ENCODE measurements around the gene FGD3. TPM values are rescaled to one million over a fixed set of nuclear protein-coding genes. Genes with fewer than 3 reads are reported as not detected.

FGD3 gene
- total RNA-seq, 1 donor from 2014 or later = 0.09 TPM

DNA sequence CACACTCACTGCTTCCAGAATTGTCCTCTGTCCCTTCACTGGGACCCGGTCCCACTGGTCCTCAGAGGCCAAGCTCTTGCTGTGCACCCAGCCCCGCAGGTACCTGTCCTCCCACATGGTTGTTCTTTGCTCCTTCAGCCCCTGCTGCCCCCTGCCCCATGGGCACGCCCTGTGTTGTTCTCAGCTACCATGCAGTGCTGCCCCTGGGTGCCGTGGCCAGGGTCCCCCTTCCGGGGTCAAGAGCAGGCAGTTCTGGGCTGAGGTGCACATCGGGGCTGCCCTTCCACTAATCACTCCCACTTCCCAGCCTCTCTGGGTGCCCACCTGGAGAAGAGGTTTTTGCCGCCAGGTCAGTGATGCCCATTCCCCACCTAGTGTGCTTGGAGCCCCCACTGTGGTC lies 79.3 kb downstream of the FGD3 start:
- Histone ChIP-seq H3K36me3 (ENCODE audit: insufficient read depth, low read length) (no peaks in the 10 kb centered on the region), H3K27ac (ENCODE audit: low read depth, low read length) (no peak overlapping the region), H2AFZ (ENCODE audit: low read depth, low read length) (no peak overlapping the region), H3K27me3 (ENCODE audit: insufficient read depth, low read length) (no peaks in the 10 kb centered on the region), H3K79me2 (ENCODE audit: insufficient read depth, low read length) (no peaks in the 10 kb centered on the region), H3K9me3 (ENCODE audit: insufficient read depth, low read depth, low read length) (no peaks in the 10 kb centered on the region), H3K4me1 (ENCODE audit: insufficient read depth, low read length) (no peaks in the 10 kb centered on the region), H4K20me1 (ENCODE audit: insufficient read depth, low read length) (no peaks in the 10 kb centered on the region), H3K4me3 (ENCODE audit: insufficient read depth, low read depth, low read length) (no peak overlapping the region), H3K4me2 (ENCODE audit: low read length) (no peak overlapping the region), H3K9ac (ENCODE audit: low read length) (no peak overlapping the region)
- H3K27me3 Mint-ChIP-seq (ENCODE audit: low read depth, unreplicated experiment) = peaks cover 48% of the 10 kb centered on the region
- no peak for DNase-seq (ENCODE audit: low read depth)
- H3K4me3 Mint-ChIP-seq (ENCODE audit: unreplicated experiment) = no peak overlapping the region
- TF ChIP-seq, protein P1, sequence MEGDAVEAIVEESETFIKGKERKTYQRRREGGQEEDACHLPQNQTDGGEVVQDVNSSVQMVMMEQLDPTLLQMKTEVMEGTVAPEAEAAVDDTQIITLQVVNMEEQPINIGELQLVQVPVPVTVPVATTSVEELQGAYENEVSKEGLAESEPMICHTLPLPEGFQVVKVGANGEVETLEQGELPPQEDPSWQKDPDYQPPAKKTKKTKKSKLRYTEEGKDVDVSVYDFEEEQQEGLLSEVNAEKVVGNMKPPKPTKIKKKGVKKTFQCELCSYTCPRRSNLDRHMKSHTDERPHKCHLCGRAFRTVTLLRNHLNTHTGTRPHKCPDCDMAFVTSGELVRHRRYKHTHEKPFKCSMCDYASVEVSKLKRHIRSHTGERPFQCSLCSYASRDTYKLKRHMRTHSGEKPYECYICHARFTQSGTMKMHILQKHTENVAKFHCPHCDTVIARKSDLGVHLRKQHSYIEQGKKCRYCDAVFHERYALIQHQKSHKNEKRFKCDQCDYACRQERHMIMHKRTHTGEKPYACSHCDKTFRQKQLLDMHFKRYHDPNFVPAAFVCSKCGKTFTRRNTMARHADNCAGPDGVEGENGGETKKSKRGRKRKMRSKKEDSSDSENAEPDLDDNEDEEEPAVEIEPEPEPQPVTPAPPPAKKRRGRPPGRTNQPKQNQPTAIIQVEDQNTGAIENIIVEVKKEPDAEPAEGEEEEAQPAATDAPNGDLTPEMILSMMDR (IDR thresholded peaks at IDR 0.05; ENCODE audit: insufficient read depth, low read depth, low read length) = no peak
- no peak for TF ChIP-seq EZH2 (IDR thresholded peaks at IDR 0.05; ENCODE audit: insufficient read depth, low read length)
- no peak for FAIRE-seq
- no peaks in the 10 kb centered on the region for H3K4me1 Mint-ChIP-seq (ENCODE audit: low read depth, unreplicated experiment)
- H3K9me3 Mint-ChIP-seq (ENCODE audit: unreplicated experiment) = no peaks in the 10 kb centered on the region
- no peak overlapping the region for H3K27ac Mint-ChIP-seq (ENCODE audit: unreplicated experiment)
- no peaks in the 10 kb centered on the region for H3K36me3 Mint-ChIP-seq (ENCODE audit: low read depth, unreplicated experiment)

DNA sequence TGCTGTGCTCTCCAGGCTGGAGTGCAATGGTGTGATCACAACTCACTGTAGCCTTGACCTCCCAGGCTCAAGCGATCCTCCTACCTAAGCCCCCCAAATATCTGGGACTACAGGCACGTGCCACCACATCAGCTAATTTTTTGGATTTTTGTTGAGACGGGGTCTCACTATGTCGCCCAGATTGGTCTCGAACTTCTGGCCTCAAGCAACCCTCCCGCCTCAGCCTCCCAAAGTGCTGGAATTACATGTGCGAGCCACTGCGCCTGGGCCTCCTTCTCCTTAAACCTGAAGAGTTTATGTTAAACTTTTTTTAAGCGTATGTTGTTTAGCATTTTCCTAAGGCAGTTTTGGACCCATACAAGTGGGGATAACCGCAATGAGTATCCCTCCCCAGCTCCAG lies 80.4 kb downstream of the FGD3 start:
- H3K4me3 Mint-ChIP-seq (ENCODE audit: unreplicated experiment) = no peak overlapping the region
- Histone ChIP-seq H3K4me3 (ENCODE audit: insufficient read depth, low read depth, low read length) (no peak overlapping the region), H3K9ac (ENCODE audit: low read length) (no peak overlapping the region), H3K27me3 (ENCODE audit: insufficient read depth, low read length) (no peaks in the 10 kb centered on the region), H3K79me2 (ENCODE audit: insufficient read depth, low read length) (no peaks in the 10 kb centered on the region), H4K20me1 (ENCODE audit: insufficient read depth, low read length) (no peaks in the 10 kb centered on the region), H2AFZ (ENCODE audit: low read depth, low read length) (no peak overlapping the region), H3K9me3 (ENCODE audit: insufficient read depth, low read depth, low read length) (no peaks in the 10 kb centered on the region), H3K36me3 (ENCODE audit: insufficient read depth, low read length) (no peaks in the 10 kb centered on the region), H3K4me2 (ENCODE audit: low read length) (no peak overlapping the region), H3K27ac (ENCODE audit: low read depth, low read length) (no peak overlapping the region), H3K4me1 (ENCODE audit: insufficient read depth, low read length) (no peaks in the 10 kb centered on the region)
- H3K36me3 Mint-ChIP-seq (ENCODE audit: low read depth, unreplicated experiment) = no peaks in the 10 kb centered on the region
- no peaks in the 10 kb centered on the region for H3K4me1 Mint-ChIP-seq (ENCODE audit: low read depth, unreplicated experiment)
- H3K9me3 Mint-ChIP-seq (ENCODE audit: unreplicated experiment) = no peaks in the 10 kb centered on the region
- peaks cover 54% of the 10 kb centered on the region for H3K27me3 Mint-ChIP-seq (ENCODE audit: low read depth, unreplicated experiment)
- FAIRE-seq = no peak
- no peak for TF ChIP-seq EZH2 (IDR thresholded peaks at IDR 0.05; ENCODE audit: insufficient read depth, low read length)
- TF ChIP-seq, protein P1 (IDR thresholded peaks at IDR 0.05; ENCODE audit: insufficient read depth, low read depth, low read length) = no peak
- DNase-seq (ENCODE audit: low read depth) = no peak
- H3K27ac Mint-ChIP-seq (ENCODE audit: unreplicated experiment) = no peak overlapping the region

DNA sequence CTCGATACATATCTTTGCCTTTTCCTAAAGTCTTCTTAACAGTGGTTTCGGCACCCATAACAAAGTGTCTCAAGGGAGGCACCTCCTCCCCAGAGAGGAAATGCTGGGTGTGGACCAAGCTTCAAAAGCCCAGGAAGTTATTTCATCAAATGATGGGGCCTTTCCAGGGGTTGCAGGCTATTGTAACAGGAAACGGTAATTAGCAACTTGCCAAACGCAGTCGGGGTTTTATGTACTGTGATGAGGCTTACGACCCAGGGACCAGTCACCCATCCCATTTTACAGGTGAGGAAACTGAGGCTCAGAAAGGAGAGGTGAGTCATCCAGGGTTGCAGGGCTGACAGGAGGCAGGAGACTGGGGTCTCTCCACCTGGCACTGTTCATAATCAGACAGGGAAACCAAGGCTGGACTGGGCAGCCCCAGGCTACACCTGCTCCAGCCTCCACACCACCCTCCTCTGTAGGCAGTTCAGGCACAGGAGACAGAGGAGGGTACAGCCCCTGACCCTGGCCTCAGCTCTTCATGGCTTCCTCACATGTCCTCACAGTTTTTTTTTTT lies 81.2 kb downstream of the FGD3 start:
- H2AFZ ChIP-seq (ENCODE audit: low read depth, low read length) = no peak overlapping the region
- no peaks in the 10 kb centered on the region for H3K9me3 Mint-ChIP-seq (ENCODE audit: unreplicated experiment)
- DNase-seq (ENCODE audit: low read depth) (no peak), FAIRE-seq (no peak)
- H3K27me3 Mint-ChIP-seq (ENCODE audit: low read depth, unreplicated experiment) = peaks cover 58% of the 10 kb centered on the region
- no peak overlapping the region for H3K4me3 Mint-ChIP-seq (ENCODE audit: unreplicated experiment)
- no peak for TF ChIP-seq EZH2 (IDR thresholded peaks at IDR 0.05; ENCODE audit: insufficient read depth, low read length)
- TF ChIP-seq, protein P1 (IDR thresholded peaks at IDR 0.05; ENCODE audit: insufficient read depth, low read depth, low read length) = no peak
- no peak overlapping the region for H3K27ac Mint-ChIP-seq (ENCODE audit: unreplicated experiment)
- no peaks in the 10 kb centered on the region for H3K36me3 ChIP-seq (ENCODE audit: insufficient read depth, low read length)
- H3K4me1 ChIP-seq (ENCODE audit: insufficient read depth, low read length) = no peaks in the 10 kb centered on the region
- H3K79me2 ChIP-seq (ENCODE audit: insufficient read depth, low read length) = no peaks in the 10 kb centered on the region
- no peak overlapping the region for H3K4me2 ChIP-seq (ENCODE audit: low read length)
- H3K4me1 Mint-ChIP-seq (ENCODE audit: low read depth, unreplicated experiment) = no peaks in the 10 kb centered on the region
- H3K36me3 Mint-ChIP-seq (ENCODE audit: low read depth, unreplicated experiment) = no peaks in the 10 kb centered on the region
- no peak overlapping the region for H3K27ac ChIP-seq (ENCODE audit: low read depth, low read length)
- H3K27me3 ChIP-seq (ENCODE audit: insufficient read depth, low read length) = no peaks in the 10 kb centered on the region
- no peaks in the 10 kb centered on the region for H3K9me3 ChIP-seq (ENCODE audit: insufficient read depth, low read depth, low read length)
- no peaks in the 10 kb centered on the region for H4K20me1 ChIP-seq (ENCODE audit: insufficient read depth, low read length)
- no peak overlapping the region for H3K4me3 ChIP-seq (ENCODE audit: insufficient read depth, low read depth, low read length)
- no peak overlapping the region for H3K9ac ChIP-seq (ENCODE audit: low read length)

All from astrocyte (in vitro differentiated cells and primary cell).